GM18867 (cell line): ENCODE measurements around the gene LCNL1.
A peak's percentile ranks its signal among the peaks of the same experiment; 100 is the strongest.

Experiments used
- ATAC-seq: cut with Tn5 transposase; IDR thresholded peaks from one replicate; pipeline ENCODE4 v1.9.1; 2021; ENCODE audit warnings: mild to moderate bottlenecking, moderate library complexity; ENCODE audit not compliant: unreplicated experiment

The LCNL1 gene

GRCh38 chr9:136946228-136947027, 36.4 kb upstream of the LCNL1 start:
- ATAC-seq, result no peak

DNA sequence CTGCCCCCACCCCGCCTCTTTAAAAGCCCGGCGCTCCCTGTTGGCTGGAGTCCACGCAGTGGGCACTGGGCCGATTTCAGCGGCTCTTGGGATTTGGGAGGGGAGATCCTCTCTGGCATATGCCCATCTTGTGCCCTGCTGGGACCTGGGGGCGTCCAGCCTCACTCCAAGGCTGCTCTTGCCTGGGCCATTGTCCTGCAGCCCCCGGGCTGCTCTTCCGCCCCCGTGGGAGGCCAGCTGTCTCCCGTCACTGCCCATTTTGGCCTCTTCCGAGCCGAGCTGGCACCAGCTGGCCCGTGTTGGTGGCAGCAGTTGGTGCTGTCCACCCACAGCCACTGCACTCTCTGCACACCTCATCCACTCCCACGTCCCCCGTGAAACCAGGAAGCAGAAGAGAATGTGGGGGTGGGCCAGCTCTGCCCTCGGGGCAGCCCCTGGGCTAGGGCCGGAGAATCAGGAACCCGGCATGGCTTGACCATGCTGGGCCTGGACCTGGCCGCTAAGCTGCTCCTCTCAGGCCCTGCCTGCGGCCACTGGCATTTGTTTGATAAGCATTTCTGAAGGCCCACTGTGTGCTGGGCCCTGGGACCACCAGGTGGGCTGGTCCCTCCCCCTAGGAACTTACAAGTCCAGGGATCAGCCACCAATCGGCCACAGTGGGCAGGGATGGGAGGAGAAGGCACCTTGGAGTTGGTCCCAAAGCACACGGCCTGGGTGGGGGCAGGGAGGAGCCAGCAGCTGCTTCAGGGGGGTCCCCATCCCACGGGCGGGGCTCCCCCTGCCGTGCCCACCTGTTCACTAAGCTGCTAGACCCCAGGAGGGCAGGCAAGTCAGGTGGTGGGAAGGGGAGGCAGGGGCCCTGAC, 35.5 kb upstream of the LCNL1 start:
- ATAC-seq, result no peak

- no peak for ATAC-seq
These were observed 34.8 kb upstream of the LCNL1 start for GRCh38 chr9:136947955-136948510.

- no peak for ATAC-seq
These were observed 33.5 kb upstream of the LCNL1 start for GRCh38 chr9:136949239-136949816.

DNA sequence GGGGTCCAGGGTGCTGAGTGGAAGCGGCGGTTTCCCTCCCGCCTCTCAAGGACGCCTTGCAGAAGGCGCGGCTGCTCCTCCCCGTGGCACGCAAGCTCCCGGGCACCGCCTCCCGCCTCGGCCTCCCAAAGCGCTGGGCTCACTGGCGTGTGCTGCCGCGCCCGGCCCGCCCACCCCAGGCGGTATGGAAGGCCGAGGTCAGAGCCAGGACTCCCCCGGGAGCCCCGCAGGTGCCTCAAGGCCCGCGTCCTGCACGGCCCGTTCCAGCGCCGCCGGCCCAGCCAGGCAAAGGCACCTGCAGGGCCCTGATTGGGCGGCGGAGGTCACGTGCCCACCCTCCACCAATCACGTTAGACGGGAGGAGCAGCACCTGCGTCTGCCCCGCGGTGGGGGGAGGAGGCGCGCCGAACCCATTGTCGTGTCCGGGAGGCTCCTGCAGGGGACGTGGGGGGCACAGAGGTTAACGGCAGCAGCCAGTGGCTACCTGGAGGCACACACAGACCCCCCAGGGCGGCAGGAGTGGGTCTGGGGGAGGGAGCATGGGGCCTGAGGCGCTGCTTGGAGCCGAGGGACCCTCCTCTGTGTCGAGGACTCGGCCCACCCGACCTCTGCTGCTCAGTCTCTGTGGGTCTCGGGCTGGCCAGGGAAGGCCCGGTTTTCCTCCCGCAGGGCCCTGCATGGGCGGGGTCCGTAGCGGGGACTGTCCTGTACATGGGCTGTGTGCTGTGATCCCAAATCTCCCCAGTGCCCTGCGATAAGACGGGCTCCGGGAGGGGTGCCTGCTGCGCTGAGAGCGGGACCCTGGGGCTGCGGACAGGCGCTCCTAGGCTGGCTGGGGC, 32.8 kb upstream of the LCNL1 start:
- peak; percentile 73 for ATAC-seq

- ATAC-seq, result no peak
These were observed 32.0 kb upstream of the LCNL1 start for GRCh38 chr9:136950656-136951276.

GRCh38 chr9:136951541-136952320, 31.1 kb upstream of the LCNL1 start, which contains the start of gene LCN12:
TSS of gene LCN12 (plus strand) at chr9:136952273. CDS start at chr9:136952328, 55 bp downstream.
- no peak for ATAC-seq

DNA sequence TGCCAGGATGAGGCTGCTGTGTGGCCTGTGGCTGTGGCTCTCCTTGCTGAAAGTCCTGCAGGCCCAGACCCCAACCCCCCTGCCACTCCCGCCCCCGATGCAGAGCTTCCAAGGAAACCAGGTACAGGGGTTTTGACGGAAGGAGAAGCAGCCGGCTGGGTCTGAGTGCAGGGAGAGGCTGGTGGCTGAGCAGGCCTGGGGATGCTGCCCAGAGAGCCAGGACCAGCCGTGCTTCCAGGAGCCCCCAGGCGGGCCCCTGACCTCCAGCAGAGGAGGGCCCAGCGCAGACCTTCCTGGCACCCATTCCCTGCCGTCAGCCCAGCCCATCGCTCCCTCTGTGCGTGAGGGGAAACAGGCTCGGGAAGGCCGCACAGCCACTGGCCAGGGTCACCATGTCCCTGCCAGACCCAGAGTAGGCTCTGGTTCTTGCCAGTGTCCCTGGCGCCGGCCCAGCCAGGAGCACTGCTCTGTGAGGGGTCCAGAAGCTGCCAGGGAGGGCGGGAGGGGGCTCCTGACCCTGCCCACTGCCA, 30.4 kb upstream of the LCNL1 start:
- no peak for ATAC-seq

DNA sequence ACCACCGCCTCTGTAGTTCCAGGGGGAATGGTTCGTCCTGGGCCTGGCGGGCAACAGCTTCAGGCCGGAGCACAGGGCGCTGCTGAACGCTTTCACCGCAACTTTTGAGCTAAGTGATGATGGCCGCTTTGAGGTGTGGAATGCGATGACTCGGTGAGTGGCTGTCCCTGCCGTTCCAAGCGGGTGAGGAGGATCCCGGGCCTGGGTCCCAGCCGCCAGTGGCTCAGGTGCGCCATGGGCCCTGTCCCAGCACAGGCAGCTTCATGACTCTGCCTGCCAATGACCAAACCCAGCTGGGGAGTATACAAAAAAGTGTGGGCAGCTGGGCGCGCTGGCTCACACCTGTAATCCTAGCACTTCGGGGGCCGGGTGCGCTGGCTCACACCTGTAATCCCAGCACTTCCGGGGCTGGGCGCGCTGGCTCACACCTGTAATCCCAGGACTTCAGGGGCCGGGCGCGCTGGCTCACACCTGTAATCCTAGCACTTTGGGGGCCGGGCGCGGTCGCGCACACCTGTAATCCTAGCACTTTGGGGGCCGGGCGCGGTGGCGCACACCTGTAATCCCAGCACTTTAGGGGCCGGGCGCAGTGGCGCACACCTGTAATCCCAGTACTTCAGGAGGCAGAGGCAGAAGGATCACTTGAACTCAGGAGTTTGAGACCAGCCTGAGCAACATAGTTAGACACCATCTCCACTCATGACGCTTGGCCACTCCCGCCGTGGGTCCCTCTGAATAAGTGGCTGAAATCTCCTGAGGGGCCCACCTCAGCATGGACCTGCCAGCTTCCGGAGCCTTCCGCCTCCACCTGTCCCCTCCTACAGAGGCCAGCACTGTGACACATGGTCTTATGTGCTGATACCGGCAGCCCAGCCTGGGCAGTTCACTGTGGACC, 29.7 kb upstream of the LCNL1 start:
- no peak for ATAC-seq

GRCh38 chr9:136953771-136954269, 29.0 kb upstream of the LCNL1 start:
- ATAC-seq, result no peak

- no peak for ATAC-seq
These were observed 28.3 kb upstream of the LCNL1 start for GRCh38 chr9:136954270-136955083.

GRCh38 chr9:136955202-136955942, 27.4 kb upstream of the LCNL1 start:
- no peak for ATAC-seq

DNA sequence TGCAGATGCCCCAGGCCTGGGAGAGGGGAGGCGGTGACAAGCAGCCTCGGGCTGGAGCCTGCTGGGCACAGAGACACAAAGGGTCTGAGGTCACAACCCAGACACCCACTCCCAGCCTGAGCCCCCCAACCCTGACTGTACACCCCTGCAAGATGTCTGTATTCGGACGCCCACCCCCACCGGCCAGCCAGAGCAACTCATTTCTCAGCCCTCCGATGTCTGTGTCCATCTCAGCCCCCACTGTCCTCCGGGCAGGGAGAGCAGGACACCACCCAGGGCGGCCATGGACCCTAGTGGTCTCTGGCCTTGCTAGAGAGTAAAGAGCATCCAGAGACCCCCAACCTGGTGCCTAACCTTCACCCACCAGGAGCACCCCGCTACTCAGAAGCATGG, 26.9 kb upstream of the LCNL1 start:
- no peak for ATAC-seq

- ATAC-seq, result no peak
These were observed 26.2 kb upstream of the LCNL1 start for GRCh38 chr9:136956604-136957003.

GRCh38 chr9:136957461-136957860, 25.3 kb upstream of the LCNL1 start:
- ATAC-seq, result no peak

DNA sequence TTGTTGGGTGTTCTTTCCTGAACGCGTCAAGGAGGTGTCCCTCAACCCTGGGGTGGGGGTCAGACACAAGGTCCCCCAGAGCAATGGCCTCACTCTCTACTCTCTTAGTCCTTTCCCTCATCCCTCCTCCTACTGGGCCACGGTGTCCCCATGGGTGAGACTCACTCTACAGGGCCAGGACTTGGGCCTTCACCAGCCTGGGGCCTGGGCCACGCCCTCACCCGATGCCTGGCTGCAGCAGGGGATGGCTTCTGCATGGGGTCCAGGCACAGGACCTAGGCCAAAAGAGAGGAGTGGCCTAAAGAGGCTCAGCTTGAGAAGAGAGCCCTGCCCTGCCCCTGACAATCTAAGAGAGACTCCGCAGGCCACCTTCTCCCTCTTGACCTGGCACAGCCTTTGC, 24.9 kb upstream of the LCNL1 start:
- no peak for ATAC-seq
